DMS53 (cell line): ENCODE measurements around the gene SPHK1.

ENCODE experiments used
- DNase-seq: peaks from one replicate; lab custom pipeline; 2025; lab: John Stamatoyannopoulos, UW

Gene SPHK1

GRCh38 chr17:76407509-76407908, 23.1 kb downstream of the SPHK1 start:
- no peak for DNase-seq

DNA sequence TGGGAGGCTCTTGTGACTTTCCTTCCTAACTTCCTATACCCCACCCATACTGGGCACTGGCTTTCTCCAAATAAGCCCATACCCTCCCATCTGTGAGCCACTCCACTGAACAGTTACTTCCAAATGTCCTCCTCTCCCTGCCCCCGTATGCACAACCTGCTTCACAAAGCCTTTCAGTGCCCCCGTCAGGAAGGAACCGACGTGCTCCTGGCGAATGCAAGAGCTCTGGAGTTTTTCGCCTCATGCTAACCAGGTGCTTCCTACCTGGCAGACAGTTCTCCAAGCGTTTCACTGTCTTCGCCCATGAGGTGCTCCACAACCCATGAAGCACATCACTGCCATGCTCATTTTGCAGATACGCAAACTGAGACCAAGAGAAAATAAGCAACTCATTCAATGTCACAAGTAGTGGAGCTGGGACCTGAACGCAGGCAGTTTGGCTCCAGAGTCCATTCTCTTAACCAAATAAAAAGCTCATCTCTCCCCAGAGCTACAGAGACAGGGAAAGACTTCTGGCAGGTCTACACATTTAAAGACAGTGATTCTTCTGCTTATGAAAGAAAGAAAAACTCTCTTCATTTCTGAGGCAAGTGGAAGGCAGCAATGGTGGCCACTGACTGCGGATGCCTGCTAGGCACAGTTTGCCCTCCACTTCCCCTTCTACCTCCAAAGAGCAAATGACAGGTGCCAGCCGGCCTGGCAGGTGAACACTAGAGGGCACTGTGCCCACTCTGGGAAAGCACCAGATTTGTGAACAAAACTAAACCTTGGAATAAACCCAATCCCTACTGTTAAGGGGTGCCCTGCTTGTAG, 23.8 kb downstream of the SPHK1 start:
- DNase-seq = peak; percentile 82

GRCh38 chr17:76410328-76410965, 26.0 kb downstream of the SPHK1 start:
- no peak for DNase-seq

DNA sequence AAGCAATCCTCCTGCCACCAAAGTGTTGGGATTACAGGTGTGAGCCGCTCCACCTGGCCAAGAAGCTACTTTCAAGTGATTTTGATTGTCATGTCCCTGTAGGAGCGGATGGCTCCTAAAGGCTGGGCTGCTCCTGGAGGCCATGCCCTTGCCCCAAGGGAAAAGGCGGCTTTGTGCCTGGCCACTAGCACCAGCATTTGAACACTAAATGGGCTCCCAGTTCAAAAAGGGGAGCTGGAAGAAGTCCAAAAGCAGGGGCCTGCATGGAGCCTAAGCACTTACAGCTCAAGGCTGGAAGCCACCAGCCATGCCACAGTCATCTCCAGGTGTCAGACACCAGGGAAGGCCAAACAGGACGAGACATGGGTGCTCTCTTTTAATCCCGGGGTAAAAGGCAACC, 26.8 kb downstream of the SPHK1 start:
- no peak for DNase-seq

DNA sequence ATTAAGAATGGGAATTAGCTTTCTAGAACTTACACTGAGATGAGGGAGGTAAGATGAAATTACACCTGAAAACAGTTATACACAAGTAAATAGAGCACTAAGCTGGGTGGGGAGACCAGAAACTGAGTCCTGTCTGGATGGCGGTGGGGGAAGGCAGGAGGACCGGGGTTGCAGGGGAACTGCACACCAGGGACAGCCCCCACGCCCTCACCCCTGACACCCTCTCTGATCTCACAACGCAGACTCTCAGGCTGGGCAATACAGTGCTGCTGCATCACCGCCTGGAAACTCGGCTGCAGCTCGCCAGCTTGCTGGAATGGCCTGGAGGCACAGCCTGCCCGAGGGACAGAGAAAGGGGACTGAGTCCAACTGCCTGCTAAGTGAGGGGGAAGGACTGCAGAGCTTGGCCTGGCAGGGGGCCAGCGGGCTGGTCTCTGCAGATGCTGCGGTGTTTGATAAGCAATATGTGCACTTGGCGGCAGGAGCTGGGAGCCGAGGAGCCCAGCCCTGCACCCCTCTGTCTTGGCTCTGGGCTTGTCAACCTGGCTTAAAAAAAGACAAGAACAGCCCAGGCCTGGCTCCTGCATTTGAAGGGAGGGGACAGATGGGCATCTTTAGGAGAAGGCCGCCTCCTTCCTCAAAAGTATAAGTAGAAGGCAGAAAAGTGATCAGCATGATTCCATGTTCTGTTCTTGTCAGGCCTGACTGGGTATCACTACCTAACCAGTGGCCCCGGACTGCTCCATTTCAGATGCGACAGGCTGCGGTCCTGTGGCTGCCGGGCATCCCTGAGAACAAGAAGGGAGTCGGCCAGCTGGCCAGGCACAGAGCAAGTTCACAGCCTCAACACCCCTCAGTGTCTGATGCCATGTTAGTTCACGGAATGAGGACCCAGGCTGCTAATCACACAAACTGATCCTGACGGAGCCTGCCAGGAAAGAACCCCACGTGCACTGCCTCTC, 30.2 kb downstream of the SPHK1 start:
- DNase-seq = no peak

GRCh38 chr17:76415786-76416185, 31.4 kb downstream of the SPHK1 start:
- no peak for DNase-seq

DNA sequence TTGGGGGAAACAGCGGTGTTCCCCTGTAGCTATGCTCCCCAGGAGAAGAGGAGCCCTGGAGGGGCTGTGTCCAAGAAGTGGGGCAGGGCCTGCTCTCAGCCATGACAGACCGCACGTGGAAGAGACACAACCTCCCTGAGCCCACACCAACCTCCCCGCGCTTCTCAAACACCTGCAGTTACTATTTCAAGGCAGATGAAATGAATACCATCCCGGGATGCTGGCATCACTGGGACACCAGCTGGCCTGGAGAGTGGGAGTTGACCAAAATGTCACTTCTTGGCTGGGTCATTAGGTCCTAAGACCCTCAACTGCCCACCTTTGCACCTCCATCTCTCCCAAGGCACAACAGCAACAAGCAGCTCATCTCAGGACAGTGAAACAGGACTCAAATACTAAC, 32.0 kb downstream of the SPHK1 start:
- DNase-seq = no peak

GRCh38 chr17:76416899-76417298, 32.5 kb downstream of the SPHK1 start:
- DNase-seq = no peak

GRCh38 chr17:76417499-76418143, 33.2 kb downstream of the SPHK1 start:
- DNase-seq = no peak

- no peak for DNase-seq
These were observed 35.3 kb downstream of the SPHK1 start for GRCh38 chr17:76419576-76420260.

DNA sequence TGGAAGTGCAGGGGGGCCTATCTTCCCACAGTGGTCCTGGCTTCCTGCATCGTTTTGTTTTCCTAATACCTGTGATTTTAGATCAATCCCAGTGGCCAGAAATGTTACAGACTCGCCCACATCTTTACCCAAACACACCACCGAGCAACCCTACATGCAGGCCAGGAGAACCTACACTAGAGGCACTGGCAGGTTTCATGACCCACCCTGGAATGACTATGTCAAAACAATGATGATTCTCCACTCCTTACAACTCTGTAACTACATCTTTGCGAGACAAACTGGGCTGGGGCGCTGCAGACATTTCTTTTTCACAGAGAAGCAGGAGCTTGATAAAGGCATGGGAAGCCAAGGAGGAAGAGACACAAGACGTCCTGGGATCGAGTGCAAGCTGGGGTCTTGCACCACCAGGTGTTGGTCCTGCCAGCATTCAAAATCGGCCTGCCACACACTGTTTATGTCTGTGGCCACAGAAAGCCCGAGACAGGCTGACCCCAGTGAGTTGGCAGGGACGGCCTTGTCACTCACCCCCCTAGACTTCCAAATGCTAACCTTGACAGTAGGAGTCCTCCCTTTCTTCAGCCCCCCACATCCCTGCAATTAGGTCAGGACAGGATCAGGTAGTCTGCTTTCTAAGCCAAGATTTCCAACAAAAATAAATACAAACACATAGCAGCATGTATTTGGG, 36.1 kb downstream of the SPHK1 start:
- DNase-seq = no peak

DNA sequence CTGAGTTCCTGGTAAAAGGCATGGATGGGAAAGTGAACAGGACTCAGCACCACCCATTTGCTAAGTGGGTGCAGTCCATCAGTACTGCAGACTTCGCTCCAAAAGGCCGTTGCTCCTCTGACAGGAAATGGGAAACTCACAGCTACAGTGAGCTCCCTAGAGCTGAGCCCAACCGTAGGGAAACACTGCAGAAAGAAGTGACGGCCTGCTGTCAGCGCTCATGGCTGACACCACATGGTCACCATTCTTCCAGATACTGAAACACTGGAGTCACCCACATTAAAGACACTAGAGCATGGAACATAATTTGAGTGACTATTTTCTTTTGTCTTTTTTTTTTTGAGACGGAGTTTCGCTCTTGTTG, 36.6 kb downstream of the SPHK1 start:
- DNase-seq = no peak

GRCh38 chr17:76422406-76422805, 38.0 kb downstream of the SPHK1 start:
- DNase-seq = no peak

DNA sequence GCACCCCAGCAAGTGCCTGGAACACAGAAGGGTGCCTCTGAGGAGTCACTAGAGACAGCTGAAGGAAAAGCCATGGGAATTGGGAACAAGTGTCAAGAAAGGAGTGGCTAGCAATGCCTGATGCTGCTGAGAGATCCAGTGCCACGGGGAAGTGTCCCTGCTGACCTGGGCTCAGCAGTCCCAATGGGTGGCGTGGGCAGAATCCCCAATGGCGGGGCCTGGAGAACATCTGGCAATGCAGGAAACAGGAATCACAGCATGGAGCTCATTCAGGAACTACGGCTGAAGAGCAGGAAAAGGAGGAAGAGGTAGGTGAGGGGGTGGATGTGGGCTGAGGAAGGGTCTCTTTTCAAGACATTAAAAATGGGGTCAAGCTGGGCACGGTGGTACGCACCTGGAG, 38.5 kb downstream of the SPHK1 start:
- no peak for DNase-seq

DNA sequence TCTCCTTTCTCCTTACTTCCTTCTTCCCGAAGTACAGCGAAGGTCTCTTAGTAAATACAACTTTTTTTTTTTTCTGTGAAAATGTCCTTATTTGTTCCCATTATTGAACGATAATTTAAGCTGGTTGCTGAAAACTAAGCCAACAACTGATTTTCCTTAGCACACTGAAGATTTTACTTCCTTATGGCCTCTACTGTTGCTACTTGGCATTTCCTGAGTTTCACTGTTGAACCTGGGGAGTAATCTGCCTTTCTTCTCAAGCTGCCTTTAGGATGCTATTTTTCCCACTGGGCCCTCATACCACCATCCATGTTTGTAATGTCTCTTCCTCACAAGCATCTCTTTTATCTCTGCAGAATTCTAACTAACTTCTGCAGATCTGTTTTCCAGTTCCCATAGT, 42.4 kb downstream of the SPHK1 start:
- no peak for DNase-seq

GRCh38 chr17:76427501-76428231, 43.3 kb downstream of the SPHK1 start:
- no peak for DNase-seq

DNA sequence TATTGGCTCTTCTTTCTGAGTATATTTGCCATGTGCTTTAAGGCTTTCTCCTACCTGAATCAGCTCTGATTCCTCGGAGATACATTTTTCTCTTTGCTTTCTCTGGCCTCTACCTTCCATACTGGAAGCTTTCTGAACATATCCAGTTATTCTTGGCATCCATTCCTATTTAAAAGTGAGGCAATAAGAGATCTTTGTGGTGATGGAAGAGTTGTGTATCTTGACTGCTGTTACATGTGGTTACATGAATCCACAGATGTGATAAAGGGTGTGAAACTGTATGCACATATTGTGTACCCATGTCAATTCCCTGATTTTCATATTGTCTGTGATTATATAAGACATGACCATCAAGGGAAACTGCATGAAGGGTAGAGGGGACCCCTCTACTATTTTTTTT, 44.1 kb downstream of the SPHK1 start:
- no peak for DNase-seq

GRCh38 chr17:76431509-76431908, 47.1 kb downstream of the SPHK1 start:
- no peak for DNase-seq

- DNase-seq = no peak
These were observed 47.6 kb downstream of the SPHK1 start for GRCh38 chr17:76432004-76432403.

- DNase-seq = peak; percentile 45
These were observed 48.4 kb downstream of the SPHK1 start for GRCh38 chr17:76432712-76433336.
